Right lobe of liver (tissue), 6 donors: ENCODE results near the gene SLC23A3. TPM values are rescaled to one million over a fixed set of nuclear protein-coding genes. Genes with fewer than 3 reads are reported as not detected.

Experiments
- ATAC-seq, 4 donors: fragments of 200-7000 bp; cut with Tn5 transposase; one replicate each; pipeline ENCODE4 v1.9.1; 2020; ENCODE audit warnings: mild to moderate bottlenecking in 4 of 4, moderate library complexity in 4 of 4
- DNase-seq, 3 donors: peaks; one replicate each; pipeline ENCODE4 v3.0.0-alpha.2; 2020
- H3K27ac ChIP-seq, 3 donors: fragments of 200-600 bp; one replicate each; pipeline ENCODE4 v1.8.0; 2022
- H3K27me3 ChIP-seq, 2 donors: fragments of 200-600 bp; one replicate each; pipeline ENCODE4 v1.8.0; 2022
- H3K36me3 ChIP-seq, 4 donors: fragments of 200-600 bp; sonication (generic) in 1 of 4; one replicate each; pipeline versions ENCODE4 v1.5.1 to v1.8.0; 2017 to 2022; ENCODE audit warnings: control low read depth in 1 of 4
- H3K4me1 ChIP-seq, 4 donors: fragments of 200-600 bp; sonication (generic) in 1 of 4; one replicate each; pipeline versions ENCODE4 v1.5.1 to v1.8.0; 2017 to 2022; ENCODE audit warnings: control low read depth in 1 of 4
- H3K4me3 ChIP-seq, 3 donors: fragments of 200-600 bp; one replicate each; pipeline ENCODE4 v1.8.0; 2022
- H3K9me3 ChIP-seq, 4 donors: fragments of 200-600 bp; sonication (generic) in 1 of 4; one replicate each; pipeline versions ENCODE4 v1.5.1 to v1.8.0; 2017 to 2022; ENCODE audit warnings: control low read depth in 1 of 4
- CTCF ChIP-seq, 4 donors: fragments of 200-600 bp in 3 of 4; fragments of 450-650 bp in 1 of 4; IDR thresholded peaks; one replicate each; pipeline versions ENCODE4 v1.5.1 to v1.8.0; 2016 to 2022; ENCODE audit warnings: antibody characterized with exemption in 4 of 4, mild to moderate bottlenecking in 2 of 4
- POLR2A ChIP-seq: fragments of 450-650 bp; IDR thresholded peaks from one replicate; pipeline ENCODE4 v1.6.1; 2017; ENCODE audit warnings: antibody characterized with exemption, mild to moderate bottlenecking
- WGBS: methylation state at CpG from one replicate; pipeline ENCODE4 v1.1.6; 2018; ENCODE audit warnings: low coverage, low lambda C conversion rate; ENCODE audit not compliant: insufficient coverage; ENCODE audit errors: missing lambda C conversion rate; 5-methylcytosine and 5-hydroxymethylcytosine counted together
- intact Hi-C, 2 donors: fragments of 100-400 bp; cut with DNase I; formaldehyde crosslinking; loops; one replicate each; pipeline versions ENCODE4 v1.11.2 to v1.14.1; 2022
- total RNA-seq, 6 experiments: library from RNA; depleted of rRNA in 2 of 6; stranded (reverse); fragments of >200 nt in 2 of 6; fragmentation: NEBNext Ultra II Directional in 3 of 6; extraction: Animal tissue kit (Norgen Biotek cat#: 25700) in 3 of 6; gene quantifications; one replicate each; pipeline versions ENCODE4 v1.1.0 to v1.2.4, GENCODE V29; 2016 to 2023
- donor health status: DM: no; HTN: yes; CAD: no.
- donor health status: DM: no; HTN: no; CAD: no.
- donor health status: DM: no; HTN: no; CAD: no.
- donor health status: DM: no; HTN: yes; CAD: no.
- donor health status: DM: no; HTN: yes; CAD: no.

The SLC23A3 gene
- total RNA-seq, 6 experiments from 2014 or later = 0.62 to 4.9 (median 2.1) TPM

DNA sequence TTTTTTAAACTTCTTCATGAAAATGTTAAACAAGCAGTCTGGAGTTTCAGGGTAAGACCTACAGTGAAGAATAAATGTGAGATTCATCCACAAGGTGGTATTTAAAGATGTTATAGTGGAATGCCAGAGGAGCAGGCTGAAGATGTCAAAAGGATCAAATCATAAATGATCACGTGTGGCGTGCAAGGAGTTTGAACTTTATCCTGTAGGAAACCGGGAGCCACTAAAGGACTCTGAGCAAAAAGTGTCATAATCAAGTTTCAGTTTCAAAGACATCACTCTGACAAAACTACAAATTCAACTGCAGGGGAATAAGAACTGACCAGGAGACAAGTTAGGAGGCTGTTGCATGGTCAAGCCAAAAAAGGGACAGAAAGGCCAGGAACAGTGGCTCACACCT, 29.1 kb downstream of the SLC23A3 start:
- Histone ChIP-seq H3K27me3 (no peaks in the 10 kb centered on the region), H3K4me3 (no peak overlapping the region), H3K9me3 (no peaks in the 10 kb centered on the region), H3K27ac (no peak overlapping the region), H3K36me3 (peaks cover 0 to 22% (median under 1%) of the 10 kb centered on the region in 4 donors), H3K4me1 (no peaks in the 10 kb centered on the region)
- intact Hi-C loops = no loop called here
- TF ChIP-seq POLR2A (no peak), CTCF (IDR thresholded peaks at IDR 0.05) (no peak)
- DNase-seq = no peak
- no peak for ATAC-seq
- 36% methylated on average over 3 of the region's 3 CpGs for WGBS

DNA sequence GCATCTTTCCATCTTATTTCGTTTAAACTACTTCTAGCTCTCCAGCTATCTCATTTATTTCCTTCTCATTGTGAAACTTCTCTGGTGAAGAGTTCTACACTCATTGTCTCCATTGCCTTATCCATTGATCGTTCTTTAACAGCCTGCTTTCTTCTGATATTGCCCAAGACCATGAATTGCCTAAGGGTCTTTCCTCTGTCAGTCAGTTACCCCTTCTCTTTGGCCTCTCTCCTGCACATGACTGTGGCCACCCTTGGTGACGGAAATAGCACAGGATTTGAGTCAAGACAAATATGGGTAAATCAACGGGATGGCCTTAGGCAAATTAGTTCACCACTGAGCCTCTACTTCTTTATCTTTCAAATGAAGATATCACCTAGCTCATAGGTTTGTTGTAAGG, 35.9 kb downstream of the SLC23A3 start:
- Histone ChIP-seq H3K27ac (no peak overlapping the region), H3K4me3 (no peak overlapping the region), H3K27me3 (no peaks in the 10 kb centered on the region), H3K36me3 (no peaks in the 10 kb centered on the region), H3K9me3 (no peaks in the 10 kb centered on the region), H3K4me1 (peaks cover 0 to 9% (median 0%) of the 10 kb centered on the region in 4 donors)
- no peak for ATAC-seq
- TF ChIP-seq POLR2A (no peak), CTCF (IDR thresholded peaks at IDR 0.05) (no peak)
- intact Hi-C loops = no loop called here
- no peak for DNase-seq
- WGBS = 80% methylated on average over 4 of the region's 4 CpGs

- DNase-seq = no peak
- peak; percentile 53 to 73 (median 54) for ATAC-seq
- TF ChIP-seq CTCF (IDR thresholded peaks at IDR 0.05) = no peak
- TF ChIP-seq POLR2A = no peak
These were observed 38.1 kb downstream of the SLC23A3 start for GRCh38 chr2:219131744-219132143.

DNA sequence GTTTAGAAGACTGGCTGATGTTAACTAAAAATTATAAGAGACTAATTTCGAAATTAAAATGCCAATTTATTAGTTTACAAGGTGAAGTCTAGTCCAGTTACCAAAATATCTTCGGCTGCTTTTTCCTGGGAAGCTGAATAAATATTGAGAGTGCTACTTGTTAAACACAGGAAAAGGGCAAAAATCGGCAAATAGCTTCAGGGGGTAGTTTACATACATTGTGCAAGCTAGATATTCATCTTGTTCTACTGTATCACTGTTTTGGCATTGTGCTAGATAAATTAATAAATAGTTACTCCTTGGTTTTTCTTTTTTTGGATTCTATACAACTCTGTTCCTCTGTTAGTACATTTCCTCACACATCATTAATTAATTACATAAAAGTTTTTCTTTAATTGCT, 38.5 kb downstream of the SLC23A3 start:
- ATAC-seq (no peak), DNase-seq (no peak)
- Histone ChIP-seq H3K4me3 (no peak overlapping the region), H3K36me3 (no peaks in the 10 kb centered on the region), H3K27me3 (no peaks in the 10 kb centered on the region), H3K9me3 (no peaks in the 10 kb centered on the region), H3K27ac (no peak overlapping the region), H3K4me1 (peaks cover 0 to 26% (median 8%) of the 10 kb centered on the region in 4 donors)
- WGBS = 35% methylated on average over 3 of the region's 3 CpGs
- no peak for TF ChIP-seq CTCF (IDR thresholded peaks at IDR 0.05)
- no peak for TF ChIP-seq POLR2A
- intact Hi-C loops = no loop called here

More at GRCh38 chr2:219131744-219132143, 38.1 kb downstream of the SLC23A3 start:
- H3K36me3 ChIP-seq = no peaks in the 10 kb centered on the region
- H3K4me1 ChIP-seq = peaks cover 0 to 22% (median 6%) of the 10 kb centered on the region in 4 donors
- no peak overlapping the region for H3K27ac ChIP-seq
- WGBS = 54% methylated on average over 4 of the region's 4 CpGs
- no peak overlapping the region for H3K4me3 ChIP-seq
- H3K9me3 ChIP-seq = no peaks in the 10 kb centered on the region
- no peaks in the 10 kb centered on the region for H3K27me3 ChIP-seq
- intact Hi-C loops = no loop called here

DNA sequence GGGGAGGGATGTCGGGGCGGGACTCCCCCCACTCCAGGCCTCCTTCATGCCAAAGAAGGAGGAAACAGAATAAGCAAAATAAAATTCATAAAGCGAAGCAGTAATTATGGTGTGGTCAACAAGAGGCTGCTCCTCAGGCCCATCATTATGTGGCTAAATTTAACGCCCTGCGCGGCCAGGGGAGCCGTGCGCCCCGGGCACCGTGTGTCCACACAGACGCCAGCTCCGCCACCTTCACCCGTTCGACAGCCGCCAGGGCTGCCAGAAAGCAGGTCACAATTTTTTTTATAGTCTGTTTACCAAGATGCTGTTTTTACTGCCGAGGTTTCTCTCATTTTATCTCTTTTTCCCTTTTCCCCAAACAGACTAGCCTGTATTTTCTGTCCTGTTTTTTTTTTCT, 40.2 kb downstream of the SLC23A3 start:
- H3K4me1 ChIP-seq = peaks cover 0 to 41% (median 17%) of the 10 kb centered on the region in 4 donors
- H3K27me3 ChIP-seq = no peaks in the 10 kb centered on the region
- WGBS = 91% methylated on average over 1 of the region's 16 CpGs
- intact Hi-C loops = no loop called here
- H3K36me3 ChIP-seq = no peaks in the 10 kb centered on the region
- H3K27ac ChIP-seq = no peak overlapping the region
- no peaks in the 10 kb centered on the region for H3K9me3 ChIP-seq
- ATAC-seq = no peak
- no peak overlapping the region for H3K4me3 ChIP-seq
- no peak for DNase-seq
- no peak for TF ChIP-seq CTCF (IDR thresholded peaks at IDR 0.05)
- no peak for TF ChIP-seq POLR2A
